ENCODE results near the gene FSIP1.

FSIP1 gene

GRCh38 chr15:39767921-39768320 is 14.7 kb downstream of the FSIP1 start:
- DNase-seq (ENCODE audit: insufficient read length, low spot score) (no peak), FAIRE-seq (no peak)

GRCh38 chr15:39761006-39761405 is 21.6 kb downstream of the FSIP1 start:
- FAIRE-seq = no peak
- DNase-seq (ENCODE audit: insufficient read length, low spot score) = no peak

GRCh38 chr15:39756806-39757522 is 25.7 kb downstream of the FSIP1 start:
- FAIRE-seq (no peak), DNase-seq (ENCODE audit: insufficient read length, low spot score) (peak; percentile 25)

GRCh38 chr15:39752991-39753390 is 29.6 kb downstream of the FSIP1 start:
- no peak for FAIRE-seq
- DNase-seq (ENCODE audit: insufficient read length, low spot score) = no peak

DNA sequence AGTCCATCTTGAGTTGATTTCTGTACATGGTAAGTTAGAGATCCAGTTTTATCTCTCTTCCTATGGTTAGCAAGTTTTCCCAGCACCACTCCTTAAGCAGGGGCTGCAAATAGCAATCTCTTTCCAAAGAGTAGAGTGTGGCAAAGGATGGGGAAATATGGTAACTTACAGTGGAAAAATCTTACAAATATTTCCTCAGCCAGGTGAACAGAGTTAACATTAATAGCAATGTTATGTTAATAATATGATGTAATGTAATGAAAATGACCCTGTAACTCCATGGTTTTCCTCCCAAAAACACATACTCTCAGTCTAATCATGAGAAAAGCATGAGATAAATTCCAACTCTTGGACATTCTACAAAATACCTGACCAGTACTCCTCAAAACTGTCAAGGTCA is 30.4 kb downstream of the FSIP1 start:
- DNase-seq (ENCODE audit: insufficient read length, low spot score) (no peak), FAIRE-seq (no peak)

GRCh38 chr15:39748276-39748675 is 34.4 kb downstream of the FSIP1 start:
- FAIRE-seq = no peak

GRCh38 chr15:39747326-39747725 is 35.3 kb downstream of the FSIP1 start:
- no peak for FAIRE-seq
- DNase-seq (ENCODE audit: insufficient read length, low spot score) = no peak

More at GRCh38 chr15:39748276-39748675, 34.4 kb downstream of the FSIP1 start:
- no peak for DNase-seq (ENCODE audit: insufficient read length, low spot score)

- no peak for DNase-seq (ENCODE audit: insufficient read length, low spot score)
- no peak for FAIRE-seq
Observed at GRCh38 chr15:39746714-39747276, 35.8 kb downstream of the FSIP1 start.

DNA sequence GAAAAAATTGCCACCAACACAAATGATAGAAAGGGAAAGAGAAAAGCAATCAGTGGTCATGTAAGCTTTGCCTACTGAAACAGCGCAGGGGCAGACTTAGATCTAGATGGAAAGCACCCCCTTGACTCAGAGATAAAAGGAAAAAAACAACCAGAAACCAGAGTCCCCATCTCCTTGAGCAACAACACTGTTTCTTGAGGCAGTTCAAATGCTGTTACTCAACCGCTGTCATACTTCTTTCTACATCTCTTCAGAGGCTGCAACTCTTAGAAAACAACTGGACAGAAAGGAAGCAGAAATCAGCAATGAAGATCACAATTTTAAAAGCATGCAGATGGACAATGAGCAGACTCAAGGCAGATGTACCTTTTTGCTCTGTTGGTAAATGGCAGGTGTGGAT is 36.5 kb downstream of the FSIP1 start:
- DNase-seq (ENCODE audit: insufficient read length, low spot score) = no peak
- no peak for FAIRE-seq

DNA sequence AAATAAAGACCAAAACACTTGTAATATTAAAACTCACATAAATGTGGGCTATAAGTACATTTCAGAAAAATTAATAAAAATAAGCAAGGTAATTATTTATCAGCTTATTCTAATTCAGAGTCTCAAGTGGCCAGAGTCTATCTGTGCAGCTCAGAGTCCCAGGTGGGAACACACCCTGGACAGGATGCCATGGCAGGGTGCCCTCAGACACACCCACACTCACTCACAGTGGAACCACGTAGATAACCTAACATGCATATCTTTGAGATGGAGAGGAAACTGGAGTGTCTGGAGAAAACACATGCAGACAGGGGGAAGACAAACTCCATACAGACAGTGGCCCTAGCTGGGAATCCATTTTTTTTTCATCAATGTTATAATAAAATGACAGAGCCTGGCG is 37.2 kb downstream of the FSIP1 start:
- no peak for DNase-seq (ENCODE audit: insufficient read length, low spot score)
- FAIRE-seq = no peak

DNA sequence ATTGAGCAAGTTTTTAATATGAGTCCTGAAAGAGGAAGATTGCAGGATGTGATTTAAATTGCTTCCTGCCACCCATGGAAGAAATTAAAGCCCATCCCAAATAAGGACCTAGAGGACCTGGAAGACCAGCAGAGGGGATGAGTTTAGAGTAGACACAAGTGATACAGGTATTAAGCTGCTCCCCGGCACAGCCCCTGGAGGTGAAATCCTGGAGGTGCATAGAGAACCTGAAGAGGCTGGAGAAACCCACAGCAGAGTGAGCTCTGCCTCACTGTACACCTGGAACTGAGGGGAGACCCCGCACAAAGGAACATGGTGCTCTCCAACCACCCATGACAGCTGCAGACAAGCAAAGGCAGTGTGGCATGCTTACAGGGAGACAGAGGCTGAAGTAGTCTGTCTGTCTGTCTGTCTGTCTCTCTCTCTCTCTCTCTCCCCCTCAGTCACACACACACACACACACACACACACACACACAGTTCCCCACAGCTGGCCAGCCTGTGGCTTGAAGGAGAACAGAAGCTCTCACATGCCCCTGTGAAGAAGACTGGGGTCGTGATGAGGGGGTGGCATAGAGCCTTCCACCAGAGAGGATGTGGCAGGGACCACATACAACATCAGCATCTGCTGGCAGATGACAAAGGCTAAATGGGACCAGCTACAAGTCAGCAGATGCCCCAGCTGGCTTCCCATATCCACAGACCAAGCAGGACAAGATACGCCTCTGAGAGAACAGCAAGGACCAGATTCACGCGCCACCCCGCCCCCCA is 38.1 kb downstream of the FSIP1 start:
- FAIRE-seq (no peak), DNase-seq (ENCODE audit: insufficient read length, low spot score) (no peak)

GRCh38 chr15:39743611-39744010 is 39.0 kb downstream of the FSIP1 start:
- no peak for DNase-seq (ENCODE audit: insufficient read length, low spot score)

DNA sequence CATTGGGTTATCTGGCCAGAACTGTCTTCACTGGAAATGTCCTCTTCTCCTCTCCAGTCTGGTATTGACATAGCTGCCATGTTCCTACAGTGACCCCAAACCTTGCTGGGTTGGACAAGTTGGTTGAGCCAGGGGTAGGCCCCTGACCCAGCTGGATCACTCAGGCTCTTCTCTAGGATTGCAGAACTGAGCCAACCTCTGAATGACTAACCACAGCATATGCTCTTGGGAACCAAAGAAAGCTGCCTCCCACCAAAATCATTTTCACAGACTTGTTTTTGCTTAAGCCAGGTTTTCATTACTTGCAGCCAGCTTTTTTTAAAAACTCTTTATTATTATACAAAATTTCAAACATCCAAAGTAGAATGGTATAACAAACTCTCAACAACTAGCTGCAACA is 41.4 kb downstream of the FSIP1 start:
- FAIRE-seq (no peak), DNase-seq (ENCODE audit: insufficient read length, low spot score) (no peak)

More at GRCh38 chr15:39743611-39744010, 39.0 kb downstream of the FSIP1 start:
- FAIRE-seq = no peak

DNA sequence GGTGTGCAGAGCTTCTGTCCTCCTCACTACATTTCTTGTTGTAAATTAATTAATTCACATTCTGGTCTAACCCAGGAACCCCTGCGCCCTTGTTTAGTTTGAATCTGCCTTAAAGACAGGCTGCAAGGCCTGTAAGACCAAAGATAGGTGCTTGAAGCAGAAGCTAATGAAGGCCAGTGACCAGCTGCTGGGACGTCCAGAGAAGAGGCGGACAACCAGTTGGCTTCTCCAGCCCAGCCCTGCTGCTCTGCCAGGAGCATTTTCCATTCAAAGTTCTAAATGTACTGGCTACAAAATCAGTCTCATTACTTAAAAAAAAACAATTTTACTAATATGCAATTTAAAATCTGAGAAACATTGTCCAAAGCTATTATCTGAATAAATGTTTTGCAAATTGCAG is 43.6 kb downstream of the FSIP1 start:
- no peak for DNase-seq (ENCODE audit: insufficient read length, low spot score)
- FAIRE-seq = no peak

DNA sequence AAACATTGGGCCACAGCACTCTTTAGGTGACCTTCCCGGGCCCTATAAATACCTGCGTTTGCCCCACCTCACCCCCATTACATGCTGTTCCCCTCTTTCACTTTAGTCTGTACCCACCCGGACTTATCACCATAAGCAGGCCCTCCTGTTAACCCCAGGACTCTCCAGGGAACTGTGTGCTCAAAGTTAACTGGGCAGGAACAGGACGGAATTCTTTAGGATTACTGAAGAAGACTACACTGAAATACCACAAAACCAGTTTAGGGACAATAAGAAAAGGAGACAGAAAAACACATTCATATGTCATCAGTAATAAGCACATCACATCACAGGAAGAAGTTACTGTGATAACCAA is 45.5 kb downstream of the FSIP1 start:
- DNase-seq (ENCODE audit: insufficient read length, low spot score) (no peak), FAIRE-seq (no peak)

- DNase-seq (ENCODE audit: insufficient read length, low spot score) (no peak), FAIRE-seq (no peak)
Observed at GRCh38 chr15:39736412-39737195, 46.0 kb downstream of the FSIP1 start.

DNA sequence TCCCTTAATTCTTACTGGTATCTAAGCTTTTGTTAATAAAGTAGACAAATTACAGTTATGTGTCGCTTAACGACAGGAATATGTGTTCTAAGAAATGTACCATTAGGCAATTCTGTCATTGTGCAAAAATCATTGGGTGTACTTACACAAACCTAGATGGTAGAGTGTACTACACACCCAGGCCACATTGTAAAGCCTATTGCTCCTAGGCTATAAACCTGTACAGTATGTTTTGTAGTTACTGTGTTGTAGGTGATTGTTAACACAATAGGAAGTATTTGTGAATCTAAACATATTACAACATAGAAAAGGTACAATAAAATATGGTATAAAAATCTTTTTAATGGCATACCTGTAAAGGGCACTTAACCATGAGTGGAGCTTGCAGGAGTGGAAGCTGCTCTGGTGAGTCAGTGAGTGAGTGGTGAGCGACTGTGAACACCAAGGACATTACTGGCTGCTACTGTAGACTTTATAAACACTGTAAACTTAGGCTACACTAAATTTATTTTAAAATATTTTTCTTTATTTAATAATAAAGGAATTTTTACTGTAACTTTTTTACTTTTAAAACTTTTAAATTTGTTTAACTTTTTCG is 47.4 kb downstream of the FSIP1 start:
- FAIRE-seq (no peak), DNase-seq (ENCODE audit: insufficient read length, low spot score) (no peak)

GRCh38 chr15:39731266-39731665 is 51.4 kb downstream of the FSIP1 start:
- DNase-seq (ENCODE audit: insufficient read length, low spot score) (no peak), FAIRE-seq (no peak)

- DNase-seq (ENCODE audit: insufficient read length, low spot score) (no peak), FAIRE-seq (no peak)
Observed at GRCh38 chr15:39730552-39730951, 52.1 kb downstream of the FSIP1 start.

DNA sequence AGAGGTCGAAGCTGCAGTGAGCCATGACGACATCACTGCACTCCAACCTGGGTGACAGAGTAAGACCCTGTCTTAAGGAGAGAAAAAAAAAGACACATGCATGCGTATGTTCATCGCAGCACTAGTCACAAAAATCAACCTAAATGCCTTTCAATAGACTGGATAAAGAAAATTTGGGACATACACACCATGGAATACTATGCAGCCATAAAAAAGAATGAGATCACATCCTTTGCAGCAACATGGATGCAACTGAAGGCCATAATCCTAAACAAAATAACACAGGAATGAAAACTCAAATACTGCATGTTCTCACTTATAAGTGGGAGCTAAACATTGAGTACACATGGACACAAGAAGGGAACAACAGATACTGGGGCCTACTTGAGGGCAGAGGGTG is 53.1 kb downstream of the FSIP1 start:
- DNase-seq (ENCODE audit: insufficient read length, low spot score) (no peak), FAIRE-seq (no peak)

- no peak for FAIRE-seq
- no peak for DNase-seq (ENCODE audit: insufficient read length, low spot score)
Observed at GRCh38 chr15:39728845-39729244, 53.8 kb downstream of the FSIP1 start.
